ENCODE measurements around the gene CENPVL3.

Gene CENPVL3

GRCh38 chrX:51608766-51609165 lies 9.9 kb downstream of the CENPVL3 start:
- Histone ChIP-seq H3K27me3 (replicated peaks) (no peaks in the 10 kb centered on the region), H3K36me3 (replicated peaks) (no peaks in the 10 kb centered on the region), H3K4me3 (ENCODE audit: low read depth, low read length) (no peak overlapping the region), H3K27ac (no peak overlapping the region)
- TF ChIP-seq, protein P1, sequence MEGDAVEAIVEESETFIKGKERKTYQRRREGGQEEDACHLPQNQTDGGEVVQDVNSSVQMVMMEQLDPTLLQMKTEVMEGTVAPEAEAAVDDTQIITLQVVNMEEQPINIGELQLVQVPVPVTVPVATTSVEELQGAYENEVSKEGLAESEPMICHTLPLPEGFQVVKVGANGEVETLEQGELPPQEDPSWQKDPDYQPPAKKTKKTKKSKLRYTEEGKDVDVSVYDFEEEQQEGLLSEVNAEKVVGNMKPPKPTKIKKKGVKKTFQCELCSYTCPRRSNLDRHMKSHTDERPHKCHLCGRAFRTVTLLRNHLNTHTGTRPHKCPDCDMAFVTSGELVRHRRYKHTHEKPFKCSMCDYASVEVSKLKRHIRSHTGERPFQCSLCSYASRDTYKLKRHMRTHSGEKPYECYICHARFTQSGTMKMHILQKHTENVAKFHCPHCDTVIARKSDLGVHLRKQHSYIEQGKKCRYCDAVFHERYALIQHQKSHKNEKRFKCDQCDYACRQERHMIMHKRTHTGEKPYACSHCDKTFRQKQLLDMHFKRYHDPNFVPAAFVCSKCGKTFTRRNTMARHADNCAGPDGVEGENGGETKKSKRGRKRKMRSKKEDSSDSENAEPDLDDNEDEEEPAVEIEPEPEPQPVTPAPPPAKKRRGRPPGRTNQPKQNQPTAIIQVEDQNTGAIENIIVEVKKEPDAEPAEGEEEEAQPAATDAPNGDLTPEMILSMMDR (IDR thresholded peaks at IDR 0.05; ENCODE audit: low read depth, low read length, missing control alignments), result no peak
- DNase-seq, result peak; percentile 43
- in situ Hi-C loops (cut with HindIII; ENCODE audit: low pct_ligation_motif_present, low sequenced_read_pairs), result no loop called here

GRCh38 chrX:51608126-51608525 lies 10.6 kb downstream of the CENPVL3 start:
- Histone ChIP-seq H3K36me3 (replicated peaks) (no peaks in the 10 kb centered on the region), H3K27me3 (replicated peaks) (no peaks in the 10 kb centered on the region), H3K4me3 (ENCODE audit: low read depth, low read length) (no peak overlapping the region), H3K27ac (peak overlapping the region; percentile 2)
- in situ Hi-C loops (cut with HindIII; ENCODE audit: low pct_ligation_motif_present, low sequenced_read_pairs), result no loop called here
- TF ChIP-seq, protein P1 (IDR thresholded peaks at IDR 0.05; ENCODE audit: low read depth, low read length, missing control alignments), result no peak
- peak; percentile 40 for DNase-seq

DNA sequence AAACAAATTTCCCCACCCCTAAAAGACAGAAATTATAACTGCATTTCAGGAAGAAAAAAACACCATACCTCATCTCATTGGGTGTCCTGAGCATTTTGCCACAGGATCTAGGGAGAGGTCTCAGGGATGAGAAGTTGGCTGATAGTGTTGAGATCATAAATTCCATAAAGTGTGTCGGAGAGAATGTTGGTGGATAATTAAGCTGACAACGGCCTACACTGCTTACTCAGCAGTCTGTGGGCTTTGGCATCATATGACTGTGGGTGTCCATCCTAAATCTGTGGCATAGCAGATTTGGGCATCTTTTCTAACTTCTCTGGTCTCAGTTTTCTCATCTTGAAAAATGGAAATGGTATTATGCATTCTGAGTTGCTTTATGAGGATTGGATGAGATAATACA lies 12.3 kb downstream of the CENPVL3 start:
- no peaks in the 10 kb centered on the region for H3K27me3 ChIP-seq (replicated peaks)
- TF ChIP-seq, protein P1 (IDR thresholded peaks at IDR 0.05; ENCODE audit: low read depth, low read length, missing control alignments), result no peak
- DNase-seq, result no peak
- no peaks in the 10 kb centered on the region for H3K36me3 ChIP-seq (replicated peaks)
- no peak overlapping the region for H3K27ac ChIP-seq
- in situ Hi-C loops (cut with HindIII; ENCODE audit: low pct_ligation_motif_present, low sequenced_read_pairs), result no loop called here
- no peak overlapping the region for H3K4me3 ChIP-seq (ENCODE audit: low read depth, low read length)

DNA sequence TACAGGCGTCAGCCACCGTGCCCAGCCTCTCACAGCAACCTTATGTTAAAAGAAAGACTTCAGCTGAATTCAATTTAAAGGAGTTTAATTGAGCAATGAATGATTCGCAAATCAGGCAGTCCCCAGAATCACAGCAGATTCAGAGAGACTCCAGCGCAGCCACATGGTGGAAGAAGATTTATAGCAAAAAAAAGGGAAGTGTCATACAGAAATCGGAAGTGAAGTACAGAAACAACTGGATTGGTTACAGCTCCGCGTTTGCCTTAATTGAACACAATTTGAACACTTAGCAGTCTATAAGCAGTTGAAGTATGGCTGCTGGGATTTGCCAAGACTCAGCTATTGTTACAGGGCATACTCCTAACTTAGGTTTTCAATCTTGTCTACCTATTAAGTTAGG lies 19.8 kb downstream of the CENPVL3 start:
- no peak for DNase-seq
- in situ Hi-C loops (cut with HindIII; ENCODE audit: low pct_ligation_motif_present, low sequenced_read_pairs), result no loop called here
- Histone ChIP-seq H3K27me3 (replicated peaks) (no peaks in the 10 kb centered on the region), H3K4me3 (ENCODE audit: low read depth, low read length) (no peak overlapping the region), H3K36me3 (replicated peaks) (no peaks in the 10 kb centered on the region), H3K27ac (no peak overlapping the region)
- TF ChIP-seq, protein P1 (IDR thresholded peaks at IDR 0.05; ENCODE audit: low read depth, low read length, missing control alignments), result no peak

- H3K27me3 ChIP-seq (replicated peaks), result no peaks in the 10 kb centered on the region
- H3K4me3 ChIP-seq (ENCODE audit: low read depth, low read length), result no peak overlapping the region
- in situ Hi-C loops (cut with HindIII; ENCODE audit: low pct_ligation_motif_present, low sequenced_read_pairs), result no loop called here
- TF ChIP-seq, protein P1 (IDR thresholded peaks at IDR 0.05; ENCODE audit: low read depth, low read length, missing control alignments), result no peak
- DNase-seq, result no peak
- no peaks in the 10 kb centered on the region for H3K36me3 ChIP-seq (replicated peaks)
- no peak overlapping the region for H3K27ac ChIP-seq
Observed at GRCh38 chrX:51571874-51572273, 46.8 kb downstream of the CENPVL3 start.

DNA sequence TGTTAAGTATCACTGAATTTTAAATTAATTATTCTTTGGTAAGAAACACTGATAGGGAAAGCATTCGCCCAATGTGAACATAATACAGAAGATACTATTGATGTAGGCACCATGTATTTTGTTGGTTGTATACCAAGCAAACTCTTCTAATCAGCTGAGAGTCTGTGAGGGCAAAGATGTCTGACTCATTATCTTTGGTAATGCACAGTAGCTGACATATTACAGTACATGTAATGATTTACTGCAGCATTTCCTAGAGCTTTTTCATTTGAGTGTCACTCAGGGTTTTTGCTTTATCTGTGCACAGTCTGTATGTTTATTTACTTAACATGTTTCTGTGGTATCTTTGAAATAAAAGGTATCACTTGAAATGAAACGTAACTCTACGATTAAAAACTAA lies 49.2 kb downstream of the CENPVL3 start:
- in situ Hi-C loops (cut with HindIII; ENCODE audit: low pct_ligation_motif_present, low sequenced_read_pairs), result no loop called here
- no peak for DNase-seq

More for the DNA sequence above, 49.2 kb downstream of the CENPVL3 start:
- H3K36me3 ChIP-seq (replicated peaks), result no peaks in the 10 kb centered on the region
- no peaks in the 10 kb centered on the region for H3K27me3 ChIP-seq (replicated peaks)
- no peak overlapping the region for H3K4me3 ChIP-seq (ENCODE audit: low read depth, low read length)
- TF ChIP-seq, protein P1 (IDR thresholded peaks at IDR 0.05; ENCODE audit: low read depth, low read length, missing control alignments), result no peak
- H3K27ac ChIP-seq, result no peak overlapping the region
